ENCODE results near the gene ATF5. TPM values are rescaled to one million over a fixed set of nuclear protein-coding genes. Genes with fewer than 3 reads are reported as not detected.
A peak's percentile ranks its signal among the peaks of the same experiment; 100 is the strongest.

The ATF5 gene
- total and polyA plus RNA-seq, 2 of the 13 experiments (the other 11 are each of a cell fraction or from before 2014, with no cell fraction given): 5.2 to 10.3 TPM

DNA sequence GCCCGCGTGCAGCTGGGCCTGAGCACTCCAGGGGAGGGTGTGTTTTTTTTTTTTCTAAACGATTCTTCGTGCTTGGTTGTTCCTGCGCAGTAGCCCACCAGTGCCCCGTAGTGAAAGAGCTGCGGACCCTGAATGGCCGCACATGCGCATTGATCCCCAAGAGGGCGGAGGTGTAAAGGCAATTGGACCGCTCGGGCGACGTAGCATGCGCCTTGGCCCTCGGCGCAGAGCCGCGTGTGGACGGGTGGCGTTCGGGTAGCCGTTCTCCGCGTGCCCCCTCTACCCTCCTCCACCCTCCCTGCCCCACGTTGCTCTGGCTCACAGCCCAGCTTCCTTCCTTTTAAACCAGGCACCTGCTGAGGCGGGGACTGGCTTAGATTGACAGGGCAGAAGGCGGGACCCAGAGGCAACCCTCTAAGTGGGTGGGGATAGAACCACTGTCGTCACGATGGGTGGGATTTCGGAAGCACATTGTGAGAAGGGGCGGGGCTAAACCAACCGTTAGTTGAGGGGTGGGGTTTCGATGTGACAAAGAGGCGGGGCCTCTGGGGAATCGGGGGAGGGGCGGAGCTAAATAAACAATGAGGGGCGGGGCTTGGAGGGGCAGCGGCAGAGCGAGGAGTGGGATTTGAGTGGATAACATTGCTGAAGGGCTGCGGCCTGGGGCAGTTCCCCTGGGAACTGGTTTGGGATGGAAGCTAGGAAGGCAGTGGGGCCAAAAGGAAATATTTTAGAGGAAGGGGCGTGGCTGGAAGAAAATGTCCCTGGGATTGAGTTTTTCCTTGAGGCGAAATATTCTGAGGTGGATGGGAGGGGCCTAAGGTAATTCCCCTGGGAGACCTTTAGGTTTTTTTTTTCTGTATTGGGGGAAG is 842 bp downstream of the ATF5 start (continued):
- TF ChIP-seq NCOR1 (IDR thresholded peaks at IDR 0.05; ENCODE audit: borderline replicate concordance, low read length) (no peak), ZNF329 (CRISPR knock-in tag; IDR thresholded peaks at IDR 0.05; ENCODE audit: low read depth) (no peak; the same call in 1 of the 2 replicates), PCBP2 (optimal IDR thresholded peaks at IDR 0.05; ENCODE audit: low read depth, low read length, poor library complexity, severe bottlenecking) (peak; percentile 62), ZBTB38 (CRISPR knock-in tag; IDR thresholded peaks at IDR 0.05) (peak; percentile 78; the same call in 1 of the 2 replicates), FOXJ3 (CRISPR knock-in tag; IDR thresholded peaks at IDR 0.05; ENCODE audit: borderline replicate concordance) (0 out of 2 replicates have a peak, but pooled peaks have one; percentile 49), SYNCRIP (IDR thresholded peaks at IDR 0.05; ENCODE audit: insufficient read depth, low read depth, low read length) (no peak), ADNP (CRISPR knock-in tag; IDR thresholded peaks at IDR 0.05) (no peak), ELF3 (CRISPR knock-in tag; IDR thresholded peaks at IDR 0.05) (no peak), CENPT (CRISPR knock-in tag; IDR thresholded peaks at IDR 0.05; ENCODE audit: low read depth) (peak; percentile 26; the same call in 1 of the 2 replicates), PAWR (CRISPR knock-in tag; IDR thresholded peaks at IDR 0.05; ENCODE audit: borderline replicate concordance) (no peak), FOXC1 (CRISPR knock-in tag; IDR thresholded peaks at IDR 0.05; ENCODE audit: borderline replicate concordance) (no peak), HNRNPK (IDR thresholded peaks at IDR 0.05; ENCODE audit: low read depth, low read length, poor library complexity, severe bottlenecking) (peak; percentile 93), ZNF510 (CRISPR knock-in tag; IDR thresholded peaks at IDR 0.05; ENCODE audit: low read depth) (0 out of 2 replicates have a peak, but pooled peaks have one; percentile 17), RBM39 (IDR thresholded peaks at IDR 0.05; ENCODE audit: low read depth, low read length, poor library complexity, severe bottlenecking) (peak; percentile 67), ZNF589 (CRISPR knock-in tag; conservative IDR thresholded peaks at IDR 0.05) (no peak), RORA (CRISPR knock-in tag; IDR thresholded peaks at IDR 0.05) (no peak), ZNF577 (CRISPR knock-in tag; IDR thresholded peaks at IDR 0.05; ENCODE audit: borderline replicate concordance, low read depth) (no peak), ZNF547 (CRISPR knock-in tag; IDR thresholded peaks at IDR 0.05) (peak; percentile 89), MATR3 (CRISPR knock-in tag; IDR thresholded peaks at IDR 0.05) (no peak), ZBTB20 (CRISPR knock-in tag; IDR thresholded peaks at IDR 0.05; ENCODE audit: borderline replicate concordance, low read depth) (no peak), PHF8 (CRISPR knock-in tag; IDR thresholded peaks at IDR 0.05) (peak; percentile 50; the same call in 1 of the 2 replicates), ONECUT2 (CRISPR knock-in tag; IDR thresholded peaks at IDR 0.05) (peak; percentile 47; the same call in 1 of the 2 replicates), ZNF382 (CRISPR knock-in tag; IDR thresholded peaks at IDR 0.05; ENCODE audit: borderline replicate concordance) (no peak), ZNF367 (CRISPR knock-in tag; IDR thresholded peaks at IDR 0.05; ENCODE audit: borderline replicate concordance) (no peak), ZNF644 (CRISPR knock-in tag; IDR thresholded peaks at IDR 0.05; ENCODE audit: low read depth) (no peak), NFYB (CRISPR knock-in tag; IDR thresholded peaks at IDR 0.05) (peak; percentile 44; the same call in 1 of the 2 replicates), GTF2F1 (IDR thresholded peaks at IDR 0.05; ENCODE audit: low read length) (no peak)
- TF ChIP-seq, protein P1, sequence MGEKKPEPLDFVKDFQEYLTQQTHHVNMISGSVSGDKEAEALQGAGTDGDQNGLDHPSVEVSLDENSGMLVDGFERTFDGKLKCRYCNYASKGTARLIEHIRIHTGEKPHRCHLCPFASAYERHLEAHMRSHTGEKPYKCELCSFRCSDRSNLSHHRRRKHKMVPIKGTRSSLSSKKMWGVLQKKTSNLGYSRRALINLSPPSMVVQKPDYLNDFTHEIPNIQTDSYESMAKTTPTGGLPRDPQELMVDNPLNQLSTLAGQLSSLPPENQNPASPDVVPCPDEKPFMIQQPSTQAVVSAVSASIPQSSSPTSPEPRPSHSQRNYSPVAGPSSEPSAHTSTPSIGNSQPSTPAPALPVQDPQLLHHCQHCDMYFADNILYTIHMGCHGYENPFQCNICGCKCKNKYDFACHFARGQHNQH (CRISPR knock-in tag; IDR thresholded peaks at IDR 0.05): peak; percentile 67; the same call in 1 of the 2 replicates
- TF ChIP-seq, protein P2, sequence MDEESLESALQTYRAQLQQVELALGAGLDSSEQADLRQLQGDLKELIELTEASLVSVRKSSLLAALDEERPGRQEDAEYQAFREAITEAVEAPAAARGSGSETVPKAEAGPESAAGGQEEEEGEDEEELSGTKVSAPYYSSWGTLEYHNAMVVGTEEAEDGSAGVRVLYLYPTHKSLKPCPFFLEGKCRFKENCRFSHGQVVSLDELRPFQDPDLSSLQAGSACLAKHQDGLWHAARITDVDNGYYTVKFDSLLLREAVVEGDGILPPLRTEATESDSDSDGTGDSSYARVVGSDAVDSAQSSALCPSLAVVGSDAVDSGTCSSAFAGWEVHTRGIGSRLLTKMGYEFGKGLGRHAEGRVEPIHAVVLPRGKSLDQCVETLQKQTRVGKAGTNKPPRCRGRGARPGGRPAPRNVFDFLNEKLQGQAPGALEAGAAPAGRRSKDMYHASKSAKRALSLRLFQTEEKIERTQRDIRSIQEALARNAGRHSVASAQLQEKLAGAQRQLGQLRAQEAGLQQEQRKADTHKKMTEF (CRISPR knock-in tag; IDR thresholded peaks at IDR 0.05): peak; percentile 95
